GOT3 (cell line): Measurements from ENCODE around the gene CSF1R.
"Not testable (repeated sequence)": the region's sequence is repeated elsewhere in the genome, so short reads cannot be mapped to it uniquely, and the experiment has no call there.

Experiments used
- DNase-seq: peaks from one replicate; lab custom pipeline; 2025; ENCODE audit warnings: mixed read lengths; lab: John Stamatoyannopoulos, UW

The CSF1R gene

DNA sequence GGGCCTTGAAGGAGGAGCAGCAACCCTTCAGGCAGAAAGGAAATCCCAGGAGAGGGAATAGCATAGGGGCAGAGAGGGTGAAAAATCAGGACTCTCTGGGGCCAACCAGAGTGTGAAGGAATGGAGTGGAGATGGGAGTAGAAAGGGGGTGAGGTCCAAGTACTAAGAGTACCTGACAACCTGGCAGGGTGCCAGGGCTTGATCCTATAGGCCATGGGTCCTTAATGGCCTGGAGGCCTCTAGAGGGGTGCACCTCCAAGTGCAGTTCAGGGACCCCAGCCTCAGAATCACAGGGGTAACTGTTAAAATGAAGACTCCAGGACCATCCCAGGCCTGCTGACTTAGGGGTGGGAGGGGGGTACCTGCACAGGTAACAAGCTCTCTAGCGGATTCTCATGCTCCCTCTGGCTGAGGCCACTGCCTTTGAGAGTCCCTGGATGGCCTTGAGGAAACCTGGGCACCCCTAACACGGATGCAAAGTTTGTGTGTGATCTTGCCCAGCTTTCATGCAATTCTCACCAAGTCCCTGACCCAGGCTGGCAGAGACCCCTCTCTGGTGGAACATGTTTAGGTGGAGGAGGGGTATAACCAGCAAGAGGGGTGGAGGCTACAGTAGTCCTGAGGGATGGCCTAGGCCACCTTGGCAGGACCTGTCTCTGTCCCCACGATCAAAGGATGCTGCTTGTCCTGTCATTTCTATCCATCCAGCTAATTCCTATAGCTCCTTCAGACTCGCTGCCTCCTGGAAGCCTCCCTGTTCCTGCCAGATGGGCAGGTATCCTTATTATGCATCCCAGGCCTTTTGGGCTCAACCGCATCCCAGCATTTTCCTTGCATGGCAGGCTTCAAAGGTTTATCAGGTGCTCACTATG lies 17.6 kb upstream of the CSF1R start:
- DNase-seq: no peak

DNA sequence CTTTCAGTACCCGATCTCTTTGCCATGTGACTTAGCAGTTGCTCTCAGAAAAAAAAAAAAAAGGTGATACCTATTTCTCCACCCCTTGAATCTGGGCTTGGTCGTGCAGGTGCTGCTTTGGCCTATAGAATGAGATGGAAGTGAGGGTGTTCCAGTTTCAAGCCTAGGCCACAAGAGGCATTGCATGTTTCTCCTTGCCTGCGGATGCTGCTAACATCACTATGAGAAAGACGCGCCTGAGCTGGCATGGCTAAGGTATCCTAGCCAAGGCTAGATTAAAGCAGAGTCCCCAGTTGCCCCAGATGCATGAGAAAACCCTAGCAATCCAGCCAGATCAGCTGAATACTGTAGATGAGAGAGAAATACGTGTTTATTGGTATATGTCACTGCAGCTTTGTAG lies 14.7 kb upstream of the CSF1R start:
- no peak for DNase-seq

DNA sequence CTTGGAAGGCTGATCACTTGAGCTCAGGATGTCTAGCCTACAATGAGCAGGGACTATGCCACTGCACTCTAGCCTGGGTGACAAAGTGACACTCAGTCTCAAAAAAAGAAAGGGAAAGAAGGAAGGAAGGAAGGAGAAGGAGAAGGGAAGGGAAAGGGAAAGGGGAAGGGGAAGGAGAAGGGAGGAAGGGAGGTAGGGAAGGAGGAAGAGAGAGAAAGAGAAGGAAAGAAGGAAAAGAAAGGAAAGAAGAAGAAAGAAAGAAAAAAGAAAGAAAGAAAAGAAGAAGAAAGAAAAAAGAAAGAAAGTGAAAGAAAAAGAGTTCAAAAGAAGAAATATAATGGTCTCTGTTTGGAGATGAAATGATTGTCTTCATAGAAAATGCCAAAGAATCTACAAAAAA lies 10.8 kb upstream of the CSF1R start:
- no peak for DNase-seq

DNA sequence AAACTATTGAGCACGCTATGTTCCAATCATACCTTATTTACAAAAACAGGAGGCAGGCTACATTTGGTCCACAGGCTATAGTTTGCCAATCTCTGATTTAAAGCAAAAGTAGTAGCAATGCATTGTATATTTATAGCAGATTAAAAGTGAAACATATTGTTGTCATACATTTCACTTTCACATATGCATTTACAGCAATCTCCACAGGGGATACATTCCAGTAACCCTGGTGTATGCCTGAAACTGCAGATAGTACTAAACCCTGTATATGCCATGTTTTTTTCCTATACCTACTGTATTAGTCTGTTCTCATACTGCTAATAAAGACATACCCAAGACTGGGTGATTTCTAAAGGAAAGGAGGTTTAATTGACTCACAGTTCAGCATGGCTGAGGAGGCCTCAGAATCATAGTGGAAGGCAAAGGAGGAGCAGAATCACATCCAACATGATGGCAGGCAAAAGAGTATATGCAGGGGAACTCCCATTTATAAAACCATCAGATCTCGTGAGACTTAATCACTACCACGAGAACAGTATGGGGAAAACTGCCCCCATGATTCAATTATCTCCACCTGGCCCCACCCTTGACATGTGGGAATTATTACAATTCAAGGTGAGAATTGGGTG lies 5.9 kb upstream of the CSF1R start:
- DNase-seq: no peak

DNA sequence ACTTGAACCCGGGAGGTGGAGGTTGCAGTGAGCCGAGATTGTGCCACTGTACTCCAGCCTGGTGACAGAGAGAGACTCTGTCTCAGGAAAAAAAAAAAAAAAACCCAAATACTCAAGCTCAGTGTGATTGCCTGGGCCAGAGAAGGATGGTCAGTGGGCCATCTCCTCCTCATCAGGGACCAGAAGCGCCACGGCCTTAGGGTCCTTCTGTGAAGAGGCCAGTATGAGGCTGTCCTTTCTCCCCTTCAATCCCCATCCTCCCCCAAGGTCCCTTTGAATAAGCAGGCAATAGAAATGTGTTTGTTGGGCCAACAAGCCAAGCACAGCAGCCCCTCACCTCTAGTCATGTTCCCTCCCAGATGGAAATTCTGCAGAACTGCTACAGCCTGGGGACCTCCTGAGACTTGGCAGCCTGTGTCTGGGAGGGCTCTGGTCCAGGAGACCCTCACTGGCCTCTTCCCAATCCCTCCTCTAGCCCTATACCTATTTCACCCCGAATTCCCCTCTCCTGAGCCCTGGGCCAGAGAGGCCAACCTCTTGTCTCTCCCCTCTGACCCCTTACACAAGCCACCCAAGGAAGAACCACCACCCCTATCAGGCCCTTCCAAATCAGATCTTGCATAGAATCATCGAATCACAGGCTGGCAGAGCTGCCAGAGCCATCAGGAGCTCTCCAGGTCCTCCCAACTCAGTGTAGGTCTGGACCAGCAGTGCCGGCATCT lies 1.0 kb downstream of the CSF1R start:
- DNase-seq: no peak

DNA sequence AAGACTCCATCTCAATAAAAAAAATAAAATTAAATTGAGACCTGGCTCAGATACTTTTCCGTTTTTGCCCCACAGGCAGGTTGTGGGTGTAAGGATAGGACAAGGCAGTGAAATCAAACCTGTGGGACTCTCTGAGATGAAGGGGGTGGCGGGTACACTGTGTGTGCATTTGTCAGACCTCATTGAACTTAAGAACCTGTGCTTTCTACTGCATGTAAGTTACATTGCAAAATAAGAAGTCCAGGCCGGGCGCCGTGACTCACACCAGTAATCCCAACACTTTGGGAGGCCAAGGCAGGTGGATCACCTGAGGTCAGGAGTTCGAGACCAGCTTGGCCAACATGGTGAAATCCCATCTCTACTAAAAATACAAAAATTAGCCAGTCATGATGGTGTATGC lies 1.6 kb downstream of the CSF1R start:
- DNase-seq: not testable (repeated sequence)

DNA sequence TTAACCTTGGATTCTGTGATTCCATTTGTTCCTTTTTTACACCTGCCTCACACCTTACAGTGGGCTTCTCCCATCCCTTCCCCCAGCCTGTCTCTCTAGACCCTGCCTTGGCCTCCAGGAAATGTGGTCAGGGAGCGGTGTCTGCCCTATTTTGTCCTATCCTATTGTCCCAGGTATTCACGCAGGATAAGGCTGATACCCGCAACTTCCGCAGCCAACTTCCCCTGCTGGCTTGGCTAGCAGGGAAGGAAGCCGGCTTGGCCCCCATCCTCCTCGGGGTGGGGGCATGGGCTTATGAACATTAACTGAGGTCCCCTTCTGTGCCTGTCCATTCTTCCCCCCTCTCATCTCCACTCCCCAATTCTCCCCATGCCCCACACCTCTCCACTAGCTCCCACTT lies 3.5 kb downstream of the CSF1R start:
- no peak for DNase-seq

DNA sequence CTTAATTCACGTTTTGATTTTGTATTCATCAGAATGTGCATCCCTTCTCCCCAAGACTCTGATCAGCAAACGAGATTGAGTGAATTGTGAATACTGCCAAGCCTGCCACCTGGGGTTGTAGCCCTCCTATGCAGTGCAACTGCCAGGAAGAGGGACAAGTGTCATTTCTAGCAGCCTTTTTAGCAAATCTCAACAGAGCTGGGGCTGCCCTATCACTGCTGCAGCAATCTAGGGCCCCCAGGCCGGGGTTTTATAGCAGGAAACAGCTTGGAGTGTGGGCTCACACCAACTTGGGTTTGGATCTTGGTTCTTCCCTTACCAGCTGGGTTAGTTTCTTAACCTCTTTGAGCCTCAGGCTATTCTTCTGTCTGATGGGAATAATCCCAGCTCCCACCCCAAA lies 4.0 kb downstream of the CSF1R start:
- no peak for DNase-seq

DNA sequence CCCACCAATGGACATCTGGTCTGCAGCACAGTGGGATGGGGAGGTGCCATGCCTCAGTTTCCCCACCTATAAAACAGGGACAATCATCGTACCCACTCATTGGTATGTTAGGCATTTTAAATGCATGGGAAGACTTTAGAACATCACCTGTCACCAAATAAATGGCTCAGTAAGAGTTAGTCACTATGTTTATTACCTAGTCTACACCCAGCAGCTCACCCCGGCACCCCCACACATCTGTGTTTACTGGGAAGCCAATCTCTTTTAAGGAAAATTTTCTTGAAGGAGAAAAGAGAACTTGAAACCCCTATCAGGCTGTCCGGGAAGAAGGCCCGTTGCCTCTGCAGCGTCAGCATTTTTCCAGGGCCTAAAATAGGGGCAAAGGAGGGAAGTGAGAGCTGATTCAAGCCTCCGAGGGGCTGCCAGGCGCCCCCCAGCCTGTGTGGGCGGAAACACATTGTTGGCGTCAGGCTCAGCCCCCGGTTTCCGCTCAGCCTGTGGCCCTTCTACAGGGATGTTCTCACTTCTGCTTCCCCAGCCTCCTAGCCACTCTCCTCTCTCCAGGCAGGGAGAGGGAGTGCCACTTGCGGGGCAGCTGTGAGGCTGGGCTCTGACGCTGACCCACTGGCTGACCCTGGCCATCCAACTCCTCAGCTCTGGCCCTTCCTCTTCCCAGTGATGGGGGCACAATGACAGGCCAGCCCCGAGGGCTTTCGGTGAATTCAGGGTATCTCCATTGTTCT lies 4.6 kb downstream of the CSF1R start:
- no peak for DNase-seq

DNA sequence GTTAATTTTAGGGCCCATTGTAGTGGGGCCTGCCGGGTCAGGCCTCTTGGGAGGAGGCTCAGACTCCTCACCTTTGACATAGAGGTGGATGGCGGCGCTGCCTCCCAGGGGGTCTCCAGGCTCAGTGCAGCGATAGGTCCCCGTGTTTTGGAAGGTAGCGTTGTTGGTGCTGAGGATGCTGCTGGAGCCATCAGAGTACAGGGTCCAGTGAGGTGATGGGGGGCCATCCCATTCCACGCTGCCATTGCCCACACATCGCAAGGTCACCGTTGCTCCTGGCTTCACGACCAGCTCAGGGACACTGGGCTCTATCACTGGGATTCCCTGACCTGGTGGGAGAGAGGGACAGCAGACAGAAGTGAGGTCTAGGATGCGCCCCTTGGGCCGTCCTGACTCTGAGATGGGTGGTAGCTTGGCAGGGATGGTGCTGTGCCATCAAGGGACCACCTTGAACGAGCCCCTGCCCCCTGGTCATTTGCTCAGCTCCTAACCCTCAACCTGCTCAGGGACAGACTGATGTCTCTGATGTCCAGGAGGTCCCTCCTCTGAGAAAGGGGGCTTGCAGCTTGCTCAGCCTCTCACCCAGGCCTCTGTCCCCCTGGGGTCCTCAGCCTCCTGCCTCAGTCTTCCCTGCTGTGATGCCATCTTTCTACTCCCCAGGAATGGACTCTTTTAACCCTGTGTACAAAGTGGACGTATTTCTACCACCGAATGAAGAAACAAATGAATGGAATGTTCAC lies 5.5 kb downstream of the CSF1R start:
- no peak for DNase-seq

DNA sequence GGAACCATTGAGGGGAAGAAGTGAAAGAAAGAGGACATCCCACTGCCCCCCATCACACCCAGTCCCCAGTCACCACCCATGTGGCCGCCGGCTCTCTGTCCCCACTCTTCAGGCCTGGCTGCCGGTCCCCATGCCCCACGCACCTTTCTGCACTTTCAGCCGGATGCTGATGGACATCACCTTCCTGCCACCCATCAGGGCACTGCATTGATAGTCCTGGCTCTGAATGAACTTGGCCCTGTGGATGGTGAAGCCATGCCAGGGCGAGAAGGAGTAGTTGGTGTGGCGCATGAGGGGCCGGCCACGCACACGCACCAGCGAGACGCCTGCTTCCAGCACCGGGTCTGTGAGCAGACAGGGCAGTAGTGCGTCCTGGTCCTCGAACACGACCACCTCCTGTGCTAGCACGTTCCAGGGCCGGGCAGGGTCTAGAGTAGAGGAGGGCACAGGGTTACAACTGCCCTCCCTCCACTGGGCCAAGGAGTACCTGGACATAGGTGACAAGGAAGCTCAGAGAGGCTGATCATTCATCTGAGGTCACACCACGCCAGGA lies 6.4 kb downstream of the CSF1R start:
- no peak for DNase-seq

DNA sequence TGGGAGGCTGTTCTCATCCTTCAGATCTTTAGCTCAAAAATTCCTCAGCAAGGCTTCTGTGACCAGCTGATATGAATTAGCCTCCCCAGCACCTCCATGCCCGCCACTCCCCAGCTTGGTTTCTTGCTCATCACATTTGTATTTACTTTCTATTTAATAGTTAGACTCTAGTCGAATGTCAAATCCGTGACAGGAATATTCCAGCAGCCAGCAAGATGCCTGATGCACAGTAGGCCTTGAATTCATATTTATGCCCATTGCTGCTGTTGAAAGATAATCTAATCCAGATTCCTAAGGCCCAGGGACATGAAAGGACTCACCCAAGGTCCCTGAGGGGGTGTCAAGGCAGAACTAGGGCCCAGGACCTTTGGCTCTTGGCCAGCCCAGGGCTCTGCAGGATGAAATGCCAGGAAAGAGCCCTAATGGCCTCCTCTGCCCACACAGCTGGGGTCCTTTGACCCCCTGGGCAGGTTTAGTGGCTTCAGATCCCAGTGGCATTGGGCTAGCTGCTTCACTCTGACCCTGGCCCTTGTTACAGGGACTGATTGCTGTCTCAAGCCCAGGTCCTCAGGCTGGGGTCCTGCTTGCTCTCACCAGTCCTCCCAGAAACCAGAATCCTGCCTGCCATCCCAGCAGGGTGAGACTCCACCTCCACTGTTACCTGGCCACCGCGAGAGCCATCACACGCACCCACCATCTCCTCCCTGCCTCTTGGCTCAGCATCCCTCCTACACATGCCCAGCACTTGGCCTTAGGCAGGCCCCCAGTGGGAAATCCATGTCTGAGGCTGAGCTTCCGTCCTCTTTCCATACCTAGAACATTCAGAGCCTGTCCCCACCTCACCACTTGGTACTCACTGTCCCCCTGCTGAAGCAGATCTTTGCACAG lies 7.3 kb downstream of the CSF1R start:
- DNase-seq: no peak

DNA sequence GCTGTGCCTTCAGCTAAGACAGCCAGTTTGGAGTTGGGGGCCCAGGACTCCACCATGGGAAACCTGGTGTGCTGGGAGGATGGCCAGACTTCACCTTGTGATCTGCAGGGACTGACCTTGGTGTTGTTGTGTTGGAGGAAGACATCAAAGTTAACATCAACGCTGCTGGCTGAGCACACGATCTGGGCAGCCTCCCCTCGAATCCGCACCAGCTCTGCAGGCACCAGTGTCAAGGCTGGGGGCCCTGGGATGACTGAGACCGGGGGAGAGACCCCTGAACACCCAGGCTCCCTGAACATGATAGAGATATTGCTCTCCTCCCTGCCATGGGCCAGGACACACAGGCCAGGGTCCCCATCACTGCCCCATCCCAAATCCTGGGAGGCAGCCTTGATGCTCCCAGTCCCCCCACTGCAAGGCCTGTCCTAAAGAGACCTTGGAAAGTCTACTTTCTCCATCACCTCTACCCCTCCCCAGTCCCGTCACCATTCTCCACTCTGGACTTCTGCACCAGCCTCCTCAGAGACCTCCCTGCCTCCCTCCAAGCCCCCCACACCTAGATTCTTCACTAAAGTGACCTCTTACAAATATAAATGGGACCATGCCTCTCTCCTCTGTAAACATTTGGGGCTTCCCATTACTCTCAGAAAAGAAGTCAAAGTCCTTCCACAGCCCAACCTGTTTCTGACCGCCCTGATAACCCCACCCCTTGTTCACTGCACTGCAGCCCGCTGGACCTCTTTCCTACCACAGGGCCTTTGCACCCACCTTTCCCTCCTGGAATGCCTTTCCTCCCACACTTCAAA lies 8.2 kb downstream of the CSF1R start:
- DNase-seq: no peak

DNA sequence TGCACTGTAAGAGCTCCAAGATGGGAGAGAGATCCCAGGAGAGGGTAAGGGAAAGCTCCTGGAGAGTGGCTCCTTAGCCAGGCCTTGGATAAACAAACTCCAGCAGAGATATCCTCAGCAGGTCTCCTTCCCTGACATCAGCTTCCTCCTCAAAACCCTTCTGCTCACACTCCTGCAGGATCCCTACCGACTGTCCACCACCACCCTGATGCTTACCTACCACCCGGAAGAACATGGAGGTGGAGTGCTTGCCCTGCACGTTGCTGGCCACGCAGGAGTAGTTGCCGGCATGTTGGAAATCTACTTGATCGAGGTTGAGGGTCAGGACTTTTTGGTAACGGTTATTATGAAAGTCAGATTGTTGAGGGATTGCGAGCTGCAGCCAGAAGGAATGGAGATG lies 9.3 kb downstream of the CSF1R start:
- DNase-seq: no peak

DNA sequence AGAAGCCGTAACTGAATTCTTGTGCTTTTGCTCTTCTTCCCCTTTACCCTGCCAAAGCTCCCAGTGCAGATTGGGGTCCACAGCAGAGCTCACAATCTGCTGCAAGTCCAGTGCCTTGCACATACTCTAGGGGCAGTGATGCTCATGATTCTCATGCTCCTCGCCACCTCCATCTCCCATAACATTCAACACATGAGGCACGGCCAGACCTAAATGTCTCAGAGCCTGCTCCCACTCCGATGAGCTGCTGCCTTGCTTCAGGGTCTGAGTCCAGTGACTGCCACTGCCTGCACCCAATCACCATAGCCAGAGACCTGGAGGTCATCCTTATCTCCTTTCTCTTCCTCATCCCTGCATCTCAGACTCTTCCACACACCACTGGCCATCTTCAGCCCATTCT lies 10.5 kb downstream of the CSF1R start:
- no peak for DNase-seq

DNA sequence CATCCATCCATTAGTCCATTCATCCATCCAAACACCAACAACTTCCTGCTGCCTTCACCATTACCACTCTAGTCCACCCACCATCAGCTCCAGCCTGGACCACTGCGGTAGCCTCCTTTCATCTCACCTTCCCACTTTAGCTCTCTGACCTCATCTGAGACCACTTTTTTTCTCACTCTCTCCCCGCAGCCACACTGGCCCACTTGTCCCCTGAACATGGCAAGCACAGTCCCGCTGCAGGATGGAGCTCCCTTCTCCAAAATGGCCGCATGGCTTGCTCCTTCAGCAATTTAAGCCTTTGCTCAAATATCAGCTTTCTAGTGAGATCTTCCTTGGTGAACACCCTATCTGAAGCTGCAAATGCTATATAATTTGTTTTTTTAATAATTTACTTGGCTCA lies 11.1 kb downstream of the CSF1R start:
- no peak for DNase-seq

DNA sequence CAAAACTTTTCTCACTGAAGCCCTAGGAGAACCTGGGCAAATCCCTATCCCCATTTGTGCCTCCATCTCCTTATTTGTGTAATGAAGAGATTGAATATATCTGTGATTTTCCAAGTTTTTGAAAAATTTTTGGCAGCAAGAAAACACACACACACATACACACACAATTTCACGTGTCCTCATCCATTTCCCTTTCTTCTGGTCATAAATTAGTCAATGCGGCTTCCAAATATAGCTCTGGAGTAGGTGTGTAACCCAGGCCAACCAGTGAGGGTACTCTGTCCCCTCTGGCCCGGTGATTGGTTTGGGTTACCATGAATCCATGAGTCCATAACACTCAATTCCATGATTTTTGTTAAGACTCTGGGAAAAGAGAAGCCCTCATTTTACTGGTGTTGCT lies 12.7 kb downstream of the CSF1R start:
- no peak for DNase-seq

DNA sequence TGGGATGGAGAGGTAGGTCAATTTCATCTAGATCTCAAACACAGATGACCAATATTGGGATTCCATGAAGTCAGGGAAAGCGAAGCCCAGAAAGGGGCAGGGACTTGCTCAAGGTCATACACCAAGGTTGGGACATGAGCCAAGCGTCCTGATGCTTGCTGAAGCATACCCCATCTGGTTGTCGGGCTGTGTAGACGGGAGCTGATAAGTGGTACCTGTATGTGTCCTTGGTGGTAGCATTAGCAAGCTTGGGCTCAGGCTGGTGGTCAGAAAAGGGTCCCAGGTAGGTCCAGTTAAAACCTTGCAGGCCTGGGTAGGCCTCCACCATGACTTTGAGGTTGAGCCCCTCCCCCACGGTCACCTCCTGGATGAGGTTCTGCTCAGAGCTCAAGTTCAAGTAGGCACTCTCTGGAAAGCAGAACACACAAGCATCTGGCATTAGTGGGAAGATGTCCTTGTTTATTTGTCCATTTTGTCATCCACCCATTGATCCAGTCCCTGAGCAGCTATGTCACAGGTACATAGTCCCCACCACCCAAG lies 13.2 kb downstream of the CSF1R start:
- DNase-seq: no peak

DNA sequence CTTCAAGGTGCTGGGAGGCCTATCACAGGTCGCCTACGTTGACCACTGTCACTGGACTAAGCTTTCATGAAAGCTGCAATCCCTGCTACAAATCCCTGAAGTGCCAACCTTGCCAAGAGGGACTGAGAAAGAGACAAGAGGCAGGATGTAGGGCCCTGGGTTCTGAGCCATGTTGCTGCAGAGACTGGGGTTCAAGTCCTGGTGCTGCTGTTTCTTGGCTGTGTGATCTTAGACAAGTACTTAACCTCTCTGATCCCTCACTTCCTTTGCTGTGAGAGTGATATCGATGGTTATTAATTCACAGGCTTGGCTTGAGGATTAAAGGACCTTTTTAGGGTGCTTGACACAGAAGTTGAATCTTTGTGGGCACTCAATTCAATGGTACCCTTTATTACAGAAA lies 15.5 kb downstream of the CSF1R start:
- DNase-seq: no peak
